Thyroid gland (tissue), 4 donors: ENCODE results near the gene ABAT. TPM values are rescaled to one million over a fixed set of nuclear protein-coding genes. Genes with fewer than 3 reads are reported as not detected.

Experiments
- DNase-seq, 2 donors: peaks; one replicate each; pipeline ENCODE4 v3.0.0-alpha.2; 2019
- H3K27ac ChIP-seq, 3 donors: fragments of 200-600 bp; sonication (generic); 1 replicate in 2 of 3; 2 replicates in 1 of 3; pipeline ENCODE4 v1.5.1; 2016 to 2019; ENCODE audit warnings: mild to moderate bottlenecking in 1 of 3, moderate library complexity in 1 of 3
- H3K27me3 ChIP-seq: fragments of 200-600 bp; sonication (generic); one replicate; pipeline ENCODE4 v1.5.1; 2019
- H3K36me3 ChIP-seq, 2 donors: fragments of 200-600 bp; sonication (generic); one replicate each; pipeline ENCODE4 v1.5.1; 2016 to 2019
- H3K4me1 ChIP-seq, 2 donors: fragments of 200-600 bp; sonication (generic); one replicate each; pipeline ENCODE4 v1.5.1; 2017 to 2019
- H3K4me3 ChIP-seq, 3 donors: fragments of 200-600 bp; sonication (generic); replicated peaks in 1 of 3; 1 replicate in 2 of 3; 2 replicates in 1 of 3; pipeline ENCODE4 v1.5.1; 2016; ENCODE audit warnings: mild to moderate bottlenecking in 1 of 3
- H3K9me3 ChIP-seq: fragments of 200-600 bp; sonication (generic); one replicate; pipeline ENCODE4 v1.5.1; 2017
- POLR2A ChIP-seq, 2 donors: fragments of 450-650 bp; IDR thresholded peaks; one replicate each; pipeline ENCODE4 v1.6.1; 2017; ENCODE audit warnings: antibody characterized with exemption in 2 of 2, mild to moderate bottlenecking in 2 of 2, moderate library complexity in 1 of 2
- WGBS, 2 donors: methylation state at CpG; one replicate each; pipeline ENCODE4 v1.1.5; 2017; 5-methylcytosine and 5-hydroxymethylcytosine counted together
- intact Hi-C: fragments of 100-400 bp; cut with DNase I; formaldehyde crosslinking; loops from one replicate; pipeline ENCODE4 v1.15.1; 2023
- total RNA-seq, 4 donors: library from RNA; depleted of rRNA; stranded (reverse); fragments of >200 nt; gene quantifications; one replicate each; pipeline ENCODE4 v1.2.3, GENCODE V29; 2016
- TF ChIP-seq, protein P1 (sequence below), 6 experiments: fragments of 200-600 bp in 3 of 6; fragments of 450-650 bp in 3 of 6; sonication (generic) in 3 of 6; IDR thresholded peaks; one replicate each; pipeline ENCODE4 v1.5.1; 2016 to 2019; ENCODE audit warnings: antibody characterized with exemption in 6 of 6, mild to moderate bottlenecking in 2 of 6, inconsistent platforms in 1 of 6, moderate library complexity in 1 of 6

ABAT gene
- total RNA-seq, 4 donors from 2014 or later, result 10.9 to 53.7 (median 35.9) TPM

DNA sequence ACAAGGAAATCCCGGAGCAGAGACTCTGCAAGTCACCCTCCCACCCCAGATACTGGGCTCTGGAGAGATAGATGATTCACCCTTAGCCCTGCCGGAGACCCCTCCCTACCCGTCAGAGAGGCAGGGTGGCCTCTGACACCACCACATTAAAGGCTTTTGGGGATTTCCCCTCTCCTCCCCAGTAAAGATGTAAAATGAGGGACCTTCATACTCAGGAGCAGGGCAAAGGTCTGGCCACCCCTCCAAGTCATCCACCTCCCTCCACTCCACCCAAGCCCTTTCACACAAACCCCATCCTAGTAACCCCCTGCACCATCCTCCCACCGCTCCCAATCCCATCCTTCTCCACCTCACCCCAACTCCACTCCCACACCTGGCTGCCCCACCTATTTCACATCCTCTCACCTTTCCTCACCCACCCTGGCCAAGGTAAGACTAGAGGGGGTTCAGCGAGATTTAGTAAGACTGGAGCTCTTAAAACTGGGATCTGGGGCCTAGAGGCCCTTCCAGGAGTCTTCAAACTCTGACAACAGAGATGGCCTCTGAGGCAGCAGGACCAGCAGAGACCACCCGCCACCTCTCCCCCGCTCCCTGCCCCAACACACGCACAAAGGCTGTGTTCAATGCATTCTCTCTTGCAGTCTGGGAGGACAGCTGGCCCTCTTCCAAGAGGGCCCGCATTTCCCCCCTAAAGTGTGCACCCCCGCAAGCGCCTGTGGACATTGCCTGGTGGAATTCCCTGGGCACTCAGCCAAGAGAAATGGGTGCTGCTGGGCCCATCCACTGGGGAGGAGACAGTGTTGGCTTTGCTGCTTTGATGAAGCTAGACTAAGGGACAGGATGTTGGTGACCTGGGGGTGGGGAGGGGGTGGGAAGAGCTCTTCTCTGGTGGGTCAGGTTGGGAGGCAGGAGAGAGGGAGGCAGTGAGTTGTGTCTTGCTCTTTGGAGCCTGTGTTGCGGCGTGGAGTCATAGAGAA lies 1.1 kb downstream of the ABAT start:
- Histone ChIP-seq H3K36me3 (no peaks in the 10 kb centered on the region), H3K27ac (no peak overlapping the region), H3K4me1 (peaks cover 17 to 22% of the 10 kb centered on the region in 2 donors), H3K9me3 (no peaks in the 10 kb centered on the region), H3K27me3 (no peaks in the 10 kb centered on the region), H3K4me3 (peak overlapping the region in 1 of 3 donors; percentile 45)
- TF ChIP-seq, protein P1, sequence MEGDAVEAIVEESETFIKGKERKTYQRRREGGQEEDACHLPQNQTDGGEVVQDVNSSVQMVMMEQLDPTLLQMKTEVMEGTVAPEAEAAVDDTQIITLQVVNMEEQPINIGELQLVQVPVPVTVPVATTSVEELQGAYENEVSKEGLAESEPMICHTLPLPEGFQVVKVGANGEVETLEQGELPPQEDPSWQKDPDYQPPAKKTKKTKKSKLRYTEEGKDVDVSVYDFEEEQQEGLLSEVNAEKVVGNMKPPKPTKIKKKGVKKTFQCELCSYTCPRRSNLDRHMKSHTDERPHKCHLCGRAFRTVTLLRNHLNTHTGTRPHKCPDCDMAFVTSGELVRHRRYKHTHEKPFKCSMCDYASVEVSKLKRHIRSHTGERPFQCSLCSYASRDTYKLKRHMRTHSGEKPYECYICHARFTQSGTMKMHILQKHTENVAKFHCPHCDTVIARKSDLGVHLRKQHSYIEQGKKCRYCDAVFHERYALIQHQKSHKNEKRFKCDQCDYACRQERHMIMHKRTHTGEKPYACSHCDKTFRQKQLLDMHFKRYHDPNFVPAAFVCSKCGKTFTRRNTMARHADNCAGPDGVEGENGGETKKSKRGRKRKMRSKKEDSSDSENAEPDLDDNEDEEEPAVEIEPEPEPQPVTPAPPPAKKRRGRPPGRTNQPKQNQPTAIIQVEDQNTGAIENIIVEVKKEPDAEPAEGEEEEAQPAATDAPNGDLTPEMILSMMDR (IDR thresholded peaks at IDR 0.05), result no peak
- no peak for TF ChIP-seq POLR2A (IDR thresholded peaks at IDR 0.05)
- intact Hi-C loops, result no loop called here
- DNase-seq, result peak; percentile 44 to 59
- 59 to 70% methylated on average over 10 to 13 of the region's 13 CpGs for WGBS, 2 donors

- no peaks in the 10 kb centered on the region for H3K27me3 ChIP-seq
- H3K4me1 ChIP-seq, result peaks cover 12 to 15% of the 10 kb centered on the region in 2 donors
- intact Hi-C loops, result no loop called here
- no peaks in the 10 kb centered on the region for H3K9me3 ChIP-seq
- no peak overlapping the region for H3K4me3 ChIP-seq
- no peak for DNase-seq
- 65 to 80% methylated on average over 3 to 5 of the region's 5 CpGs for WGBS, 2 donors
- H3K27ac ChIP-seq, result no peak overlapping the region
- TF ChIP-seq POLR2A (IDR thresholded peaks at IDR 0.05), result no peak
- no peaks in the 10 kb centered on the region for H3K36me3 ChIP-seq
Observed at GRCh38 chr16:8676160-8676547, 1.7 kb downstream of the ABAT start.

DNA sequence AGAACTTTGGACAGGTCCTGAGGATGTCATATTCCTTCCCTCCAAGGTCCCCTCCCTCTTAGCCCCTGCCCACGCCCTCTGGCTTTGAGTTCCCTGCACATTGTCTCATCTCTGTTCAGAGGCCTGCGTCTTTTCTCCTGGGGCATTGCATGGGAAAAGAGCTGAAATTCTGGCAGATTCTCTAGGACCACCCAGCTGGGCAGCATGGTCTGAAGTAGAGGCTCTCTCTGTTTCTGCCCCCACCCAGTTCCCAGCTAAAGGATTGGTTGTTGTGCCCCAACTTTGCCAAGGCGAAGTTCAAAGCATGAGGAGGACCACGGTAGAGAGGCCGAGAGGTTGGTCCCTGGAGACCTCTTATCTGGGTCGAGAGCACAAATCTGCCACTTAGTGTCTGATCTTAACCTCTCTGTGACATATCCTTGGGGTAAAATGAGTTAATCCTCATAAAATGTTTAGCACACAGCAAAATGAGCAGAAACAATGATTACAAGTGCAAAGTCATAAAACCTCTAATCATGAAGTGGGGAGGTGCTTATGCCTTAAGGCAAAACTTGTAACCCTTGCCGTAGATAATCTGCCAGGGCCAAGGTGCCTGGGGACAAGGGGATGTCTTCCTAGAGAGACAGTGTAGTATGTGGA lies 2.4 kb downstream of the ABAT start:
- WGBS, 2 donors, result 73 to 74% methylated on average over 7 of the region's 7 CpGs
- no peak for DNase-seq
- Histone ChIP-seq H3K4me1 (peaks cover 12 to 15% of the 10 kb centered on the region in 2 donors), H3K4me3 (no peak overlapping the region), H3K27ac (no peak overlapping the region), H3K27me3 (no peaks in the 10 kb centered on the region), H3K36me3 (no peaks in the 10 kb centered on the region), H3K9me3 (no peaks in the 10 kb centered on the region)
- TF ChIP-seq, protein P1 (IDR thresholded peaks at IDR 0.05), result no peak
- no peak for TF ChIP-seq POLR2A (IDR thresholded peaks at IDR 0.05)
- intact Hi-C loops, result no loop called here

GRCh38 chr16:8677481-8677880 lies 3.1 kb downstream of the ABAT start:
- 95% methylated on average over 5 of the region's 5 CpGs for WGBS, 2 donors
- Histone ChIP-seq H3K36me3 (no peaks in the 10 kb centered on the region), H3K27me3 (no peaks in the 10 kb centered on the region), H3K4me1 (peaks cover 12 to 15% of the 10 kb centered on the region in 2 donors), H3K27ac (no peak overlapping the region), H3K4me3 (no peak overlapping the region), H3K9me3 (no peaks in the 10 kb centered on the region)
- no peak for TF ChIP-seq POLR2A (IDR thresholded peaks at IDR 0.05)
- TF ChIP-seq, protein P1 (IDR thresholded peaks at IDR 0.05), result no peak
- DNase-seq, result no peak
- intact Hi-C loops, result no loop called here

- no peak for DNase-seq
- H3K4me3 ChIP-seq, result no peak overlapping the region
- no peaks in the 10 kb centered on the region for H3K36me3 ChIP-seq
- intact Hi-C loops, result no loop called here
- no peak for TF ChIP-seq POLR2A (IDR thresholded peaks at IDR 0.05)
- TF ChIP-seq, protein P1 (IDR thresholded peaks at IDR 0.05), result no peak
- H3K27me3 ChIP-seq, result no peaks in the 10 kb centered on the region
- 93 to 95% methylated on average over 7 of the region's 7 CpGs for WGBS, 2 donors
- peaks cover 12 to 15% of the 10 kb centered on the region in 2 donors for H3K4me1 ChIP-seq
- H3K9me3 ChIP-seq, result no peaks in the 10 kb centered on the region
- H3K27ac ChIP-seq, result no peak overlapping the region
Observed at GRCh38 chr16:8678068-8678927, 3.9 kb downstream of the ABAT start.
